ENCODE results near the gene CHTF8. TPM values are rescaled to one million over a fixed set of nuclear protein-coding genes. Genes with fewer than 3 reads are reported as not detected.

CHTF8 gene
- total and polyA plus RNA-seq, 10 of the 15 experiments (the other 5 are each of a cell fraction or from before 2014, with no cell fraction given), result 18.5 to 159 (median 102) TPM

DNA sequence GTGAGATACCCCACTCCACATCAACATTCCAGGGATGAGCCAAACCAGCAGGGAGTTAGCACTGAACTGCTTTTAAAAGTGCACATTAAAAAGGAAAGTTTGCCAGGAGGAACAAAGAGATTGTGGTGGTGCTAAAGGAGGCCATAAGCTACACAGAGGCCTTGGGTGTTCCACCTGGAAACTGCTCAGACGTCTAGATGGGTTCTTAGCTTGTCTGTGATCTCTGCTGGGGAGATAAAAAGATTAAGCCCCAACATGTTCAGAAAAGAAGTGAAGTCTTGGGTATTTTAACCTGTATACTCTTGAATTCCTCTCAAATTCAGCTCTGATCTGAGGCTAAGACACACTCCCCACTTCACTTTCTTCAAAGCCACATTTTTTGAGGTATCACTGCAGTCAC, 16.6 kb downstream of the CHTF8 start:
- BruUV-seq (replicated peaks), result no TSS peak
- no peak for ATAC-seq
- RAD21 ChIA-PET (ENCODE audit: unreplicated experiment), result no interaction called here

More for the DNA sequence above, 16.6 kb downstream of the CHTF8 start:
- 100% methylated on average over 1 of the region's 1 CpG for WGBS (ENCODE audit: insufficient coverage, insufficient replicate concordance, low lambda C conversion rate, missing lambda C conversion rate)
- no peak overlapping the region for H3K27ac ChIP-seq (ENCODE audit: control insufficient read depth, insufficient read depth)
- no peak overlapping the region for H3K9ac ChIP-seq (ENCODE audit: control insufficient read depth, insufficient read depth, low read length)
- intact Hi-C loops (cut with micrococcal nuclease; ENCODE audit: unreplicated experiment), result no loop called here
- in situ Hi-C loops (cut with MboI), result no loop called here
- no peaks in the 10 kb centered on the region for H4K20me1 ChIP-seq (ENCODE audit: control insufficient read depth, insufficient read depth)
- POLR2A ChIA-PET, result interaction anchor here (0.6 kb wide), 1 partner anchor 61 kb away, joined by 3 read pairs; no protein-coding TSS in a partner anchor
- DNase-seq (ENCODE audit: low read depth, low spot score) (no peak), FAIRE-seq (no peak)
- H3K36me3 ChIP-seq (ENCODE audit: control insufficient read depth in 2 of 2, insufficient read depth in 2 of 2, low read length in 1 of 2), result peaks cover 15 to 18% of the 10 kb centered on the region in 2 experiments
- CTCF ChIA-PET, result interaction anchor here (0.6 to 2.1 kb wide), 3 partner anchors 206 to 248 kb away, joined by 3 to 6 read pairs (median 3); no protein-coding TSS in a partner anchor
- H2AFZ ChIP-seq (ENCODE audit: control insufficient read depth, low read depth, low read length), result no peak overlapping the region
- no peak overlapping the region for H3K4me2 ChIP-seq (ENCODE audit: control insufficient read depth, insufficient read depth)
- TF ChIP-seq, protein P1, sequence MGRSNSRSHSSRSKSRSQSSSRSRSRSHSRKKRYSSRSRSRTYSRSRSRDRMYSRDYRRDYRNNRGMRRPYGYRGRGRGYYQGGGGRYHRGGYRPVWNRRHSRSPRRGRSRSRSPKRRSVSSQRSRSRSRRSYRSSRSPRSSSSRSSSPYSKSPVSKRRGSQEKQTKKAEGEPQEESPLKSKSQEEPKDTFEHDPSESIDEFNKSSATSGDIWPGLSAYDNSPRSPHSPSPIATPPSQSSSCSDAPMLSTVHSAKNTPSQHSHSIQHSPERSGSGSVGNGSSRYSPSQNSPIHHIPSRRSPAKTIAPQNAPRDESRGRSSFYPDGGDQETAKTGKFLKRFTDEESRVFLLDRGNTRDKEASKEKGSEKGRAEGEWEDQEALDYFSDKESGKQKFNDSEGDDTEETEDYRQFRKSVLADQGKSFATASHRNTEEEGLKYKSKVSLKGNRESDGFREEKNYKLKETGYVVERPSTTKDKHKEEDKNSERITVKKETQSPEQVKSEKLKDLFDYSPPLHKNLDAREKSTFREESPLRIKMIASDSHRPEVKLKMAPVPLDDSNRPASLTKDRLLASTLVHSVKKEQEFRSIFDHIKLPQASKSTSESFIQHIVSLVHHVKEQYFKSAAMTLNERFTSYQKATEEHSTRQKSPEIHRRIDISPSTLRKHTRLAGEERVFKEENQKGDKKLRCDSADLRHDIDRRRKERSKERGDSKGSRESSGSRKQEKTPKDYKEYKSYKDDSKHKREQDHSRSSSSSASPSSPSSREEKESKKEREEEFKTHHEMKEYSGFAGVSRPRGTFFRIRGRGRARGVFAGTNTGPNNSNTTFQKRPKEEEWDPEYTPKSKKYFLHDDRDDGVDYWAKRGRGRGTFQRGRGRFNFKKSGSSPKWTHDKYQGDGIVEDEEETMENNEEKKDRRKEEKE (IDR thresholded peaks at IDR 0.05), result no peak
- TF ChIP-seq TCF7 (IDR thresholded peaks at IDR 0.05; ENCODE audit: borderline replicate concordance) (no peak), KDM1A (IDR thresholded peaks at IDR 0.05; ENCODE audit: borderline replicate concordance) (no peak), SMC3 (IDR thresholded peaks at IDR 0.05; ENCODE audit: borderline replicate concordance, low read length) (no peak), CHD2 (IDR thresholded peaks at IDR 0.05; ENCODE audit: borderline replicate concordance, low read depth, low read length) (no peak), RELA (IDR thresholded peaks at IDR 0.05; ENCODE audit: borderline replicate concordance, partially characterized antibody) (no peak), SREBF1 (IDR thresholded peaks at IDR 0.05; ENCODE audit: low read length) (no peak), CBX3 (IDR thresholded peaks at IDR 0.05; ENCODE audit: borderline replicate concordance, low read depth) (no peak)
- TF ChIP-seq, protein P2, sequence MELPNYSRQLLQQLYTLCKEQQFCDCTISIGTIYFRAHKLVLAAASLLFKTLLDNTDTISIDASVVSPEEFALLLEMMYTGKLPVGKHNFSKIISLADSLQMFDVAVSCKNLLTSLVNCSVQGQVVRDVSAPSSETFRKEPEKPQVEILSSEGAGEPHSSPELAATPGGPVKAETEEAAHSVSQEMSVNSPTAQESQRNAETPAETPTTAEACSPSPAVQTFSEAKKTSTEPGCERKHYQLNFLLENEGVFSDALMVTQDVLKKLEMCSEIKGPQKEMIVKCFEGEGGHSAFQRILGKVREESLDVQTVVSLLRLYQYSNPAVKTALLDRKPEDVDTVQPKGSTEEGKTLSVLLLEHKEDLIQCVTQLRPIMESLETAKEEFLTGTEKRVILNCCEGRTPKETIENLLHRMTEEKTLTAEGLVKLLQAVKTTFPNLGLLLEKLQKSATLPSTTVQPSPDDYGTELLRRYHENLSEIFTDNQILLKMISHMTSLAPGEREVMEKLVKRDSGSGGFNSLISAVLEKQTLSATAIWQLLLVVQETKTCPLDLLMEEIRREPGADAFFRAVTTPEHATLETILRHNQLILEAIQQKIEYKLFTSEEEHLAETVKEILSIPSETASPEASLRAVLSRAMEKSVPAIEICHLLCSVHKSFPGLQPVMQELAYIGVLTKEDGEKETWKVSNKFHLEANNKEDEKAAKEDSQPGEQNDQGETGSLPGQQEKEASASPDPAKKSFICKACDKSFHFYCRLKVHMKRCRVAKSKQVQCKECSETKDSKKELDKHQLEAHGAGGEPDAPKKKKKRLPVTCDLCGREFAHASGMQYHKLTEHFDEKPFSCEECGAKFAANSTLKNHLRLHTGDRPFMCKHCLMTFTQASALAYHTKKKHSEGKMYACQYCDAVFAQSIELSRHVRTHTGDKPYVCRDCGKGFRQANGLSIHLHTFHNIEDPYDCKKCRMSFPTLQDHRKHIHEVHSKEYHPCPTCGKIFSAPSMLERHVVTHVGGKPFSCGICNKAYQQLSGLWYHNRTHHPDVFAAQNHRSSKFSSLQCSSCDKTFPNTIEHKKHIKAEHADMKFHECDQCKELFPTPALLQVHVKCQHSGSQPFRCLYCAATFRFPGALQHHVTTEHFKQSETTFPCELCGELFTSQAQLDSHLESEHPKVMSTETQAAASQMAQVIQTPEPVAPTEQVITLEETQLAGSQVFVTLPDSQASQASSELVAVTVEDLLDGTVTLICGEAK (IDR thresholded peaks at IDR 0.05; ENCODE audit: borderline replicate concordance), result no peak
- TF ChIP-seq, protein P3, sequence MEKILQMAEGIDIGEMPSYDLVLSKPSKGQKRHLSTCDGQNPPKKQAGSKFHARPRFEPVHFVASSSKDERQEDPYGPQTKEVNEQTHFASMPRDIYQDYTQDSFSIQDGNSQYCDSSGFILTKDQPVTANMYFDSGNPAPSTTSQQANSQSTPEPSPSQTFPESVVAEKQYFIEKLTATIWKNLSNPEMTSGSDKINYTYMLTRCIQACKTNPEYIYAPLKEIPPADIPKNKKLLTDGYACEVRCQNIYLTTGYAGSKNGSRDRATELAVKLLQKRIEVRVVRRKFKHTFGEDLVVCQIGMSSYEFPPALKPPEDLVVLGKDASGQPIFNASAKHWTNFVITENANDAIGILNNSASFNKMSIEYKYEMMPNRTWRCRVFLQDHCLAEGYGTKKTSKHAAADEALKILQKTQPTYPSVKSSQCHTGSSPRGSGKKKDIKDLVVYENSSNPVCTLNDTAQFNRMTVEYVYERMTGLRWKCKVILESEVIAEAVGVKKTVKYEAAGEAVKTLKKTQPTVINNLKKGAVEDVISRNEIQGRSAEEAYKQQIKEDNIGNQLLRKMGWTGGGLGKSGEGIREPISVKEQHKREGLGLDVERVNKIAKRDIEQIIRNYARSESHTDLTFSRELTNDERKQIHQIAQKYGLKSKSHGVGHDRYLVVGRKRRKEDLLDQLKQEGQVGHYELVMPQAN (conservative IDR thresholded peaks at IDR 0.05), result no peak
- TF ChIP-seq, protein P4, sequence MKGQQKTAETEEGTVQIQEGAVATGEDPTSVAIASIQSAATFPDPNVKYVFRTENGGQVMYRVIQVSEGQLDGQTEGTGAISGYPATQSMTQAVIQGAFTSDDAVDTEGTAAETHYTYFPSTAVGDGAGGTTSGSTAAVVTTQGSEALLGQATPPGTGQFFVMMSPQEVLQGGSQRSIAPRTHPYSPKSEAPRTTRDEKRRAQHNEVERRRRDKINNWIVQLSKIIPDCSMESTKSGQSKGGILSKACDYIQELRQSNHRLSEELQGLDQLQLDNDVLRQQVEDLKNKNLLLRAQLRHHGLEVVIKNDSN (IDR thresholded peaks at IDR 0.05; ENCODE audit: borderline replicate concordance, extremely low read length, insufficient read depth, low read depth, low read length), result no peak
- H3K27me3 ChIP-seq (replicated peaks in 1 of 2; ENCODE audit: control insufficient read depth in 2 of 2, insufficient read depth in 2 of 2, low read length in 1 of 2), result no peaks in the 10 kb centered on the region
- H3K79me2 ChIP-seq (ENCODE audit: control insufficient read depth, insufficient read depth, low read length), result no peaks in the 10 kb centered on the region
- SMC1A ChIA-PET (ENCODE audit: uncharacterized antibody, unreplicated experiment), result interaction anchor here (1.3 to 1.9 kb wide), 2 partner anchors 9 to 58 kb away, joined by 4 to 5 read pairs; no protein-coding TSS in a partner anchor
- H3K9me3 ChIP-seq (replicated peaks; ENCODE audit: control insufficient read depth, insufficient read depth, low read length), result no peaks in the 10 kb centered on the region
- no peaks in the 10 kb centered on the region for H3K4me1 ChIP-seq (ENCODE audit: control insufficient read depth, insufficient read depth, low read length)
- no peak overlapping the region for H3K4me3 ChIP-seq

All from GM12878 (cell line).